HG03571 (cell line): ENCODE results near the gene GCC2.
"Not testable (repeated sequence)": the region's sequence is repeated elsewhere in the genome, so short reads cannot be mapped to it uniquely, and the experiment has no call there.

Source experiments
- ATAC-seq: cut with Tn5 transposase; IDR thresholded peaks from one replicate; pipeline ENCODE4 v1.9.1; 2021; ENCODE audit not compliant: unreplicated experiment

GCC2 gene

GRCh38 chr2:108524688-108525087, 75.7 kb downstream of the GCC2 start:
- not testable (repeated sequence) for ATAC-seq

GRCh38 chr2:108525258-108525657, 76.3 kb downstream of the GCC2 start:
- ATAC-seq = not testable (repeated sequence)

GRCh38 chr2:108531674-108532055, 82.7 kb downstream of the GCC2 start:
- no peak for ATAC-seq

GRCh38 chr2:108533832-108534583, 85.0 kb downstream of the GCC2 start, which contains the start of gene LIMS1:
TSS of gene LIMS1 (plus strand) at chr2:108534470. CDS start at chr2:108534563, 93 bp downstream.
- ATAC-seq = peak; percentile 86

DNA sequence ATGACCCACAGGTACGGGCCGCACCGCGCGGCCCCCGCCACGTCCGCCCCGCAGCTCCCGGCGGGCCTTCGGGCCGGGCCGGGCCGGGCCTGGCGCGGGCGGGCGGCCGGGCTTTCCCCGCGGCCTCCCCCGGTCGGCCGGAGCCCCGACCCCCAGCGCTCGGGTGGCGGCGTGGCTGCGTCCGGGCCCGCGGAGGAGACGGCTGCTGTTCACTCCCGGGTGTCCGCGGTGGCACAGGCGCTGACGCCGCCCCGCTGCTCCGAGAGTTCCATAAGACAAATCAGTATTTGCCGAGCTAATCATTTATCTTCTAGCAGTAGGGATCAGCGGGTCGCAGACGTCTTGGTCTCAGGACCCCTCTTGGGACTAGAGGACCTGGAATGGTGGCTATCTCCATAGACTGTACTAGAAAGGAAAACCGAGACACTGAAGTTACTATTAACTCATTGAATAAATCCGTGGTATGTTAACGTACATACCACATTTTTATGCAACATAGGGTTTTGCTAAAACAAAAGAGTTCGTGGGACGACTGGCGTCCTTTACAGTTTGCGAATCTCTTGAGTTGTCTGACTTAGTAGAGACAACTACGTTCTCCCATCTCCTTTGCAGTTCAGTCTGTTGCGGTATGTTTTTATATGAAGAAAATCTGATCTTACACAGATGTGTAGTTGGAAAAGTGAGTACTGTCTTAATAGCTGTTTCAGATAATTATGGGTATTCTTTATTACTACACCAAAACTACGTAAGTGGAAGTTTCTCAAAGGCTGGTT, 85.8 kb downstream of the GCC2 start:
- ATAC-seq = peak; percentile 35

DNA sequence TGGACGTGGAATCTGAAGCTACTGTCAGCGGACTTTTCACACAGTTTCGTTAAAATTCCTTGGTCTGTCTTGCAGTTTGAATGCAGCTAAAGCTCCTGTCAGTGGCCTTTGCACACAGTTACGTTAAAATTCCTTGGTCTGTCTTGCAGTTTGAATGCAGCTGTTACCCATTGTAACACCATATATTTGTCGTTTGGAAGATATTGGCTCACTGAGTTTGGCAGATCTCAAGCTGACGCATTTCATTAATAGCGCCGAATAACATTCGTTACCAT, 86.3 kb downstream of the GCC2 start:
- no peak for ATAC-seq

DNA sequence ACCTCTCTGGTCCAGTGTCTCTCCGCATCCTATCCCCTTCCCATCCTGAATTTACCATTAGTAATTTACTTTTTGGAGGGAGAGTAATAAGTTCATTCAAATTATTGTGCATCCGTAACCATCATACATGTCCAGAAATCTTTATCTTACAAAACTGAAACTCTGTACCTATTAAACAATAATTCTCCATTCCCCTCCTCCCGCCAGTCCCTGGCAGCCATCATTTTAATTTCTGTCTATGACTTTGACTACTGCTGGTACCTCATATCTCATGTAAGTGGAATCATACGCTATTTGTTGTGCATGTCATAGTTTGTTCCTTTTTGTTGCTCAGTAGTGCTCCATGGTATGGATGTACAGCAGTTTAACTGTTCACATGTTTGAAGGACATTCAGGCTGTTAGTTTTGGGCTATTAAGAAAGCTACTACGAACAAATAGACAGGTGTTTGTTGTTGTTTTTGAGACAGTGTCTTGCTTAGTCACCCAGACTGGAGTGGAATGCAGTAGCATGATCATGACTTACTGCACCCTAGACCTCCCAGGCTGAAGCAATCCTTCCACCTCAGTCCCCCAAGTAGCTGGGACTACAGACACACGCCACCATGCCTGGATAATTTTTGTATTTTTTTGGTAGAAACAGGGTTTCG, 87.3 kb downstream of the GCC2 start:
- no peak for ATAC-seq

DNA sequence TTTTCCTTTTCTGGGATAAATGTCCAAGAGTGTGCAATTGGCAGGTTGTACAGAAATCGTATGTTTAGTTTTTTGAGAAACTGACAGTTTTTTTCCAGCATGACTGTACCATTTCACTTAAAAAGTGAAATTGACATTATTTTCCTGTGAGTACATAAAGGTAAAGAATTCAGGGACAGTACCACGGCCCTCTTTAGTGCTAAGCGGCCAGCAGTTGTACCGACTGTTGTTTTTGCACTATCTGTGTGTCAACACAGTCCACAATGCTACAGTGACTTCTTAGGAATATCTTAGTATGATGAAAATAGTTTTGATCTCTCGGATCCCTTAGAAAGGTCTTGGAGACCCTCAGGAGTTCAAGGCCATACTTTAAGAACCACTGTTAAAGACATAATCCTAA, 87.9 kb downstream of the GCC2 start:
- no peak for ATAC-seq

- no peak for ATAC-seq
Measured at GRCh38 chr2:108538000-108538625, 89.1 kb downstream of the GCC2 start.

- ATAC-seq = no peak
Measured at GRCh38 chr2:108541451-108541850, 92.4 kb downstream of the GCC2 start.

GRCh38 chr2:108542071-108542470, 93.1 kb downstream of the GCC2 start:
- ATAC-seq = no peak

DNA sequence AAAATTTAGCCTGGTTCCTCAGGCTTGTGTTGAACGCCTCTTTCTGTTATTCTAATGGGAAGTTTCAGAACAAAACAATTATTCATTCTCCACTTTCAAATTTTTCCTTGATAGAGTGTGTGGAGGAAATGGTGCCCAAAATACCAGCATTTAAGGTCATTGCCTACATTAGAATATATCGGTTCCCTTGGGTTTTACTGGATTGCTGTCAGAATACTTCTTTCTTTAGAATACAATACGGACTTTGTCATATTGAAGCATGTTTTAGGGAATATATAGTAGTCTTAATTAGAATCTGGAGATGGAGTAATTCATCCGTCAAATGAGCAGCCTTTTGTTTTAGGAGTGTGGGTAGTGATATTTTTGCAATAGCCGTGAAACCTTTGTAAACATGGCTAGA, 98.6 kb downstream of the GCC2 start:
- ATAC-seq = no peak

DNA sequence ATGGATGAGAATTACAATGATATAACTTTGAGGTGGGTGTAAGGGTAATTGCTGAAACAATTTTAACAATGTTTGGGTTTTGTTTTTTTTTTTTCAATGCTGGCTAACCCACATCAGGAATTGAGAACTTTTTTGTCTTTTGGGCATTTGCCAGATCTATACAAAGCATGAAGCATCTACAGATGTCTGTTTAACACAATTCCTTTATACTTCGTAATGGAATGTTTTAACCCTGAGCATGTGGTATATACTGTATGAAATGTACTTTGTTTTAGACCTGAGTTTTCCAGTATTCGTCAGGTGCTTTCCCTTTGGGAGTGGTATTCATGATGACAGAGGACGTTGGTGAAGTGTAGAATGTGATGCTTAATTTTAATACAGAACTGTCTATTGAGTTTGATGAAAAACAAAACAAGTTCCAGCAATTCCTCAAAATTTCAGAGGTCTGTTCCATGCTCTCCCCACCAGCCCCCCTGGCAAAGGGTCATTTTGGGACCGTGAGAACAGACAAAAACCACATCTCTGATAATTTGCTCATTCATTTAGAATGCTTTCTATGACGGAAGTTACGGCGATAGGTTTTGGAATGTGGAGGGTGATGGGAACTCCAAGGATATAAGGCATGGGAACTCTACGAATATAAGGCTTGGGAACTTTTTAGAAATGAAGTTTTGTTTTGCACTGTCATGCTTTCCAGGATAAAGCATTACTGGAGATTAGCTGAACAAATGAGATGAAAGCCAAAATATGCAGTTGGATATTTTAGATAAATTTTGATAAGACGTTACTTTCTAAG, 99.4 kb downstream of the GCC2 start:
- ATAC-seq = no peak

- ATAC-seq = no peak
Measured at GRCh38 chr2:108552566-108552965, 103.6 kb downstream of the GCC2 start.

DNA sequence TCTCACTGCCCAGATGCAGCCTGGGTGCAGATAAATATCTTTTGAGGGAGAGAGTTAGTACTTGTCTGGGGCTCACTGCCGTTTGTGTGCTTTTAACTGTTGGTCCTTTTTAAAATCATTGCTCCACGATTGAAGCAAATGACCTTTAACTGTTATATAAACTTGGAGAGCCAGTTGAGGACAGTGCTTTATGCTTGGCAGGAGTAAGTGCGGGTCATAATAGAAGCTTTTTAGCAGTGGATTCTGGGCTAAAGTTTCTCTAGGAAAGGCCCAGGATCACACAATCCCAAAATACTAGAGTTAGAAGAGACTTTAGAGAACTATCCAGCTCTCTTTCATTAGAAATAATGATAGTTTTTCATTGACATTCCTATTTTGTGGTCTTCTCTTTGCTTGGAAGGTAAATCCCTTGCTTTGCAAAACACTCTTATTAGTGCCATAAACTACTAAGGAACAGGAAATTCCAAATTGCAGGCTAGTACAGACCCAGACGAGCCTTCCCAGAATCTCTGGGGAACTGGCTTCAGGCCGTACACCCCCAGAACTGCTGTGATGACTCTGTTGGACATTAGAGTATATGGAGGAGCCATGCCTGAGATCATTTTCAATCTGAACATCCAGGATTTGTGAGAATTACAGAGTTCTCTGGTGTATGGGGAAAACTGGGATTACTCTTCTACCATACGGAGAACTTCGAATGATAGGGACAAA, 104.4 kb downstream of the GCC2 start:
- no peak for ATAC-seq

DNA sequence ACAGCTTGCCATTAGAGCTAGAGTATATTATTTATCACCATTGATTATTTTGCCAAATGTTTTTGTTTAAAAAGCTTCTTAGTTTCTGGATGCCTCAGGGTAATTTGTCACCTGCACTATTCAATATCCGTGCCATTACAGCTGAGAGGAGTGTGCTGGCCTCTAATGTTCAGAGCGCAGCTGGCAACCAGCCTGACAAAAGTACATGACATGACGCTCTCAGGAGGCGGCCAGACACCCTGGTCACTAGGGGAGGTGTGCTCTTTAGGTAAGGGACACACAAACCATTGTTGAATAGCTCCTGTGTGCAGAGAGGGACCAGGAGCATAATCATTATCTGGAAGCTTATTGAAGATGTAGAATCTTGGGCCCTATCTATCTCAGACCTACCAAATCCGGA, 105.5 kb downstream of the GCC2 start:
- no peak for ATAC-seq

DNA sequence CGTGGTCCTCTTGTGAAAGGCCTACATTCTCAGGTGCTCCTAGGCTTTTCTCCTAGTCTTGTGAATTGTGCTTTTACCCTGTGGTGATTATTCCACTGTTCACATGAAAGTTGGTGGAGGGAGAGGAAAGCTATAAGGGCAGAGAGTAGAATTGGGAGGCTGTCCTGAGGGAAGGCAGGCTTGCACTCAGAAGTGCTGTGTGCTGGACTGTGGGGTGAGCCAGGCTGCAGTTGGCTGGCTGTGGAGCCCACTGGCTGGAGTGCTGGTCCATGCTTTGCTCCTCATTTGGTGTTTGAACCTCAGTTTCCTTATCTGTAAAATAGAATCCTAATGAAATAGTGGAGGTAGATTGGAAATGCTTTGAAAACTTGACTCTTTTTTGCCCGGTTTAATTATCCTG, 106.6 kb downstream of the GCC2 start:
- no peak for ATAC-seq

GRCh38 chr2:108556581-108556980, 107.6 kb downstream of the GCC2 start:
- not testable (repeated sequence) for ATAC-seq
